H1 (cell line): Measurements from ENCODE around the gene RAET1E. TPM values are rescaled to one million over a fixed set of nuclear protein-coding genes. Genes with fewer than 3 reads are reported as not detected.

ENCODE experiments used
- CTCF ChIA-PET: fragments of 300-600 bp; sonication (Branson Sonifier 250); formaldehyde crosslinking; loops from one replicate; lab custom pipeline; 2021; ENCODE audit not compliant: partially characterized antibody; lab: Charles Lee
- POLR2A ChIA-PET: fragments of 300-600 bp; sonication (Branson Sonifier 250); formaldehyde crosslinking; loops from one replicate; lab custom pipeline; 2021; ENCODE audit warnings: inconsistent platforms; ENCODE audit not compliant: partially characterized antibody; lab: Charles Lee
- DNase-seq, 2 experiments: peaks; one replicate each; pipeline versions ENCODE4 v3.0.0 to v3.0.0-alpha.2; 2010 to 2022; ENCODE audit warnings: low spot score in 2 of 2, low read depth in 1 of 2, mixed read lengths in 1 of 2
- FAIRE-seq: peaks from 2 replicates; lab custom pipeline; 2011; peaks lifted over from hg19 to GRCh38; lab: Jason Lieb, UNC
- H2AFZ ChIP-seq: 2 replicates; pipeline ENCODE4 v1.8.1; 2012; ENCODE audit warnings: low read length, inconsistent platforms
- H2AK5ac ChIP-seq: 2 replicates; pipeline ENCODE4 v1.6.1; 2013; ENCODE audit warnings: low read depth, low read length
- H2BK120ac ChIP-seq: replicated peaks from 2 replicates; pipeline ENCODE3; 2013; ENCODE audit warnings: low read depth, low read length, inconsistent platforms
- H2BK12ac ChIP-seq: 2 replicates; pipeline ENCODE4 v1.6.1; 2013; ENCODE audit warnings: low read depth, low read length
- H2BK15ac ChIP-seq: 2 replicates; pipeline ENCODE4 v1.6.1; 2013; ENCODE audit warnings: low read length
- H2BK20ac ChIP-seq: 2 replicates; pipeline ENCODE4 v1.6.1; 2013; ENCODE audit warnings: low read length
- H2BK5ac ChIP-seq: 2 replicates; pipeline ENCODE4 v1.6.1; 2013; ENCODE audit warnings: low read depth, low read length
- H3K14ac ChIP-seq: 2 replicates; pipeline ENCODE4 v1.6.1; 2013; ENCODE audit warnings: inconsistent platforms; ENCODE audit not compliant: insufficient read length
- H3K18ac ChIP-seq: 2 replicates; pipeline ENCODE4 v1.6.1; 2013; ENCODE audit warnings: low read length; ENCODE audit errors: extremely low read depth
- H3K23ac ChIP-seq: 2 replicates; pipeline ENCODE4 v1.6.1; 2013; ENCODE audit warnings: inconsistent platforms; ENCODE audit not compliant: insufficient read length
- H3K23me2 ChIP-seq: 2 replicates; pipeline ENCODE4 v1.6.1; 2013; ENCODE audit warnings: low read depth, low read length
- H3K27ac ChIP-seq: 2 replicates; pipeline ENCODE4 v1.6.1; 2011; ENCODE audit warnings: low read depth, low read length, inconsistent platforms
- H3K27me3 ChIP-seq, 4 experiments: replicated peaks in 1 of 4; 1 replicate in 1 of 4; 2 replicates in 3 of 4; pipeline versions ENCODE4 v1.6.1 to v1.8.1; 2011 to 2013; ENCODE audit warnings: low read length in 3 of 4, mild to moderate bottlenecking in 3 of 4, inconsistent platforms in 2 of 4, mixed read lengths in 2 of 4, moderate library complexity in 1 of 4; ENCODE audit not compliant: control insufficient read depth in 3 of 4, insufficient read depth in 3 of 4; ENCODE audit errors: extremely low read depth in 1 of 4
- H3K36me3 ChIP-seq, 4 experiments: 2 replicates each; pipeline versions ENCODE4 v1.6.1 to v1.8.1; 2011 to 2013; ENCODE audit warnings: mild to moderate bottlenecking in 4 of 4, low read length in 3 of 4, moderate library complexity in 2 of 4, control low read depth in 1 of 4, inconsistent platforms in 1 of 4; ENCODE audit not compliant: insufficient read depth in 4 of 4, control insufficient read depth in 2 of 4
- H3K4ac ChIP-seq: replicated peaks from 2 replicates; pipeline ENCODE3; 2013; ENCODE audit warnings: low read length, low read depth, mixed read lengths, inconsistent platforms; ENCODE audit not compliant: insufficient read length
- H3K4me1 ChIP-seq, 4 experiments: replicated peaks in 1 of 4; 1 replicate in 1 of 4; 2 replicates in 3 of 4; pipeline versions ENCODE4 v1.6.1 to v1.8.1; 2011 to 2013; ENCODE audit warnings: low read length in 3 of 4, inconsistent platforms in 2 of 4, mixed read lengths in 1 of 4; ENCODE audit not compliant: insufficient read depth in 4 of 4, control insufficient read depth in 3 of 4
- H3K4me2 ChIP-seq, 2 experiments: 2 replicates each; pipeline versions ENCODE4 v1.6.1 to v1.8.1; 2011 to 2013; ENCODE audit warnings: low read depth in 2 of 2, low read length in 2 of 2, control low read depth in 1 of 2, inconsistent platforms in 1 of 2, mild to moderate bottlenecking in 1 of 2; ENCODE audit not compliant: insufficient read depth in 1 of 2
- H3K4me3 ChIP-seq, 4 experiments: fragments of 200-600, 300-600 bp in 1 of 4; sonication (generic), shearing (Covaris generic), sonication (Bioruptor Twin) in 1 of 4; 2 replicates each; pipeline versions ENCODE4 v1.5.1 to v1.8.1; 2011 to 2016; ENCODE audit warnings: low read length in 4 of 4, low read depth in 3 of 4, control low read depth in 2 of 4, inconsistent platforms in 2 of 4, mild to moderate bottlenecking in 2 of 4, mixed read lengths in 1 of 4, moderate library complexity in 1 of 4; ENCODE audit not compliant: insufficient read depth in 2 of 4; ENCODE audit errors: extremely low read depth in 1 of 4
- H3K56ac ChIP-seq: replicated peaks from 2 replicates; pipeline ENCODE3; 2013; ENCODE audit warnings: low read depth, mild to moderate bottlenecking, mixed read lengths, low read length, inconsistent platforms; ENCODE audit not compliant: insufficient read length
- H3K79me1 ChIP-seq: 2 replicates; pipeline ENCODE4 v1.6.1; 2013; ENCODE audit warnings: low read depth, low read length, control low read depth
- H3K79me2 ChIP-seq, 2 experiments: 2 replicates each; pipeline versions ENCODE4 v1.6.1 to v1.8.1; 2012 to 2013; ENCODE audit warnings: low read length in 2 of 2, mild to moderate bottlenecking in 2 of 2, inconsistent platforms in 1 of 2; ENCODE audit not compliant: insufficient read depth in 2 of 2, control insufficient read depth in 1 of 2
- H3K9ac ChIP-seq, 4 experiments: replicated peaks in 1 of 4; 1 replicate in 1 of 4; 2 replicates in 3 of 4; pipeline versions ENCODE4 v1.6.1 to v1.8.1; 2011 to 2013; ENCODE audit warnings: low read depth in 3 of 4, low read length in 3 of 4, control low read depth in 2 of 4, mild to moderate bottlenecking in 2 of 4, moderate library complexity in 2 of 4, inconsistent platforms in 1 of 4; ENCODE audit errors: extremely low read depth in 1 of 4
- H3K9me3 ChIP-seq, 2 experiments: 2 replicates each; pipeline versions ENCODE4 v1.6.1 to v1.8.1; 2012 to 2013; ENCODE audit warnings: mild to moderate bottlenecking in 2 of 2, moderate library complexity in 2 of 2, control low read depth in 1 of 2, inconsistent platforms in 1 of 2, low read depth in 1 of 2, low read length in 1 of 2, mixed read lengths in 1 of 2; ENCODE audit not compliant: insufficient read depth in 2 of 2
- H4K20me1 ChIP-seq, 2 experiments: replicated peaks in 1 of 2; 2 replicates each; pipeline versions ENCODE3 to v1.8.1; 2011 to 2013; ENCODE audit warnings: inconsistent platforms in 2 of 2, low read length in 2 of 2, mild to moderate bottlenecking in 1 of 2; ENCODE audit not compliant: insufficient read depth in 2 of 2, control insufficient read depth in 1 of 2
- H4K5ac ChIP-seq: 2 replicates; pipeline ENCODE4 v1.6.1; 2013; ENCODE audit warnings: low read length, low read depth, mixed read lengths, inconsistent platforms; ENCODE audit not compliant: insufficient read length
- H4K8ac ChIP-seq: 2 replicates; pipeline ENCODE4 v1.8.0; 2013; ENCODE audit warnings: mild to moderate bottlenecking, moderate library complexity, low read length, inconsistent platforms; ENCODE audit not compliant: insufficient read depth; ENCODE audit errors: extremely low read depth
- H4K91ac ChIP-seq: replicated peaks from 2 replicates; pipeline ENCODE3; 2013; ENCODE audit warnings: low read length, mixed read lengths, inconsistent platforms; ENCODE audit not compliant: insufficient read length
- ATF3 ChIP-seq: IDR thresholded peaks from 2 replicates; pipeline ENCODE4 v1.6.1; 2011; ENCODE audit warnings: low read depth, mild to moderate bottlenecking, low read length; ENCODE audit not compliant: insufficient read depth
- BCL11A ChIP-seq, 2 experiments: IDR thresholded peaks; one replicate each; pipeline ENCODE4 v1.6.1; 2011; ENCODE audit warnings: low read depth in 2 of 2, low read length in 2 of 2, mild to moderate bottlenecking in 2 of 2
- CBX5 ChIP-seq: fragments of 300-800, 300-1000 bp; sonication (generic); IDR thresholded peaks from 2 replicates; pipeline ENCODE4 v1.7.1; 2016; ENCODE audit warnings: antibody characterized with exemption, low read length, low read depth
- FOSL1 ChIP-seq: IDR thresholded peaks from 2 replicates; pipeline ENCODE4 v1.6.1; 2011; ENCODE audit warnings: mild to moderate bottlenecking, low read depth, low read length, moderate library complexity; ENCODE audit not compliant: insufficient read depth
- GTF2F1 ChIP-seq: IDR thresholded peaks from 2 replicates; pipeline ENCODE4 v1.6.1; 2012; ENCODE audit warnings: low read depth, low read length, improper control_type of control experiment, borderline replicate concordance
- PHF8 ChIP-seq: fragments of 200-600 bp; sonication (generic); conservative IDR thresholded peaks from 2 replicates; pipeline ENCODE4 v1.7.1; 2012; ENCODE audit warnings: low read depth, mild to moderate bottlenecking, inconsistent platforms, low read length, moderate library complexity
- RAD21 ChIP-seq, 2 experiments: IDR thresholded peaks in 1 of 2; conservative IDR thresholded peaks in 1 of 2; 2 replicates each; pipeline ENCODE4 v1.6.1; 2011; ENCODE audit warnings: low read depth in 2 of 2, low read length in 2 of 2, improper control_type of control experiment in 1 of 2, inconsistent platforms in 1 of 2, mild to moderate bottlenecking in 1 of 2, moderate library complexity in 1 of 2
- RNF2 ChIP-seq: fragments of 200-900, 300-1000 bp; sonication (generic); IDR thresholded peaks from 2 replicates; pipeline ENCODE4 v1.7.1; 2016; ENCODE audit warnings: borderline replicate concordance, low read depth, mild to moderate bottlenecking, antibody characterized with exemption, low read length; ENCODE audit not compliant: poor library complexity, severe bottlenecking; ENCODE audit errors: missing control alignments
- SUZ12 ChIP-seq: fragments of 200-600 bp; sonication (generic); IDR thresholded peaks from 2 replicates; pipeline ENCODE4 v1.6.1; 2012; ENCODE audit warnings: mild to moderate bottlenecking, inconsistent platforms, low read length, moderate library complexity, mixed read lengths
- WGBS, 2 experiments: shearing (Covaris generic) in 1 of 2; methylation state at CpG; one replicate each; pipeline versions ENCODE4 v1.1.6 to v1.1.7; 2013 to 2015; ENCODE audit warnings: low lambda C conversion rate in 2 of 2, mixed read lengths in 2 of 2, inconsistent platforms in 1 of 2, low coverage in 1 of 2, missing lambda C conversion rate in 1 of 2; ENCODE audit not compliant: insufficient replicate concordance in 2 of 2, insufficient coverage in 1 of 2, insufficient read length in 1 of 2; ENCODE audit errors: extremely low coverage in 1 of 2, missing lambda C conversion rate in 1 of 2; 5-methylcytosine and 5-hydroxymethylcytosine counted together
- polyA plus RNA-seq, 7 experiments: library from polyadenylated mRNA; depleted of rRNA in 3 of 7; stranded (reverse) in 5 of 7; unstranded in 2 of 7; fragments of >200 nt in 5 of 7; fragments of 200-250 nt in 2 of 7; gene quantifications; 1 replicate in 5 of 7; 2 replicates in 1 of 7; 4 replicates in 1 of 7; pipeline versions ENCODE4 v1.2.1 to v1.2.3, GENCODE V29; 2011 to 2013; ENCODE audit warnings: missing spikeins in 2 of 7, mixed read lengths in 2 of 7
- total RNA-seq: library from RNA; stranded (reverse); fragmentation: NEBNext Ultra II Directional; extraction: Animal tissue kit (Norgen Biotek cat#: 25700); gene quantifications from 2 replicates; pipeline ENCODE4 v1.2.1, GENCODE V29; 2021
- TF ChIP-seq, protein P1 (sequence below): IDR thresholded peaks from 2 replicates; pipeline ENCODE4 v1.6.1; 2012; ENCODE audit warnings: low read length, inconsistent platforms

RAET1E gene
- total and polyA plus RNA-seq, 2 of the 8 experiments (the other 6 are each of a cell fraction or from before 2014, with no cell fraction given), result not detected

- H3K18ac ChIP-seq, result no peak overlapping the region
- no peak overlapping the region for H3K4me2 ChIP-seq
- no peak overlapping the region for H3K27ac ChIP-seq
- H2BK20ac ChIP-seq, result no peak overlapping the region
- H3K27me3 ChIP-seq, result no peaks in the 10 kb centered on the region
- no peak overlapping the region for H4K91ac ChIP-seq
- ChIA-PET CTCF (interaction anchor here (1.4 to 3.1 kb wide), 4 partner anchors 11 to 59 kb away, joined by 3 to 13 read pairs (median 9); no protein-coding TSS in a partner anchor), POLR2A (interaction anchor here (0.6 kb wide), 1 partner anchor 337 kb away, joined by 3 read pairs; no protein-coding TSS in a partner anchor)
- no peak overlapping the region for H4K5ac ChIP-seq
- no peak overlapping the region for H3K56ac ChIP-seq
- no peak overlapping the region for H4K8ac ChIP-seq
- H3K36me3 ChIP-seq, result no peaks in the 10 kb centered on the region
- H3K14ac ChIP-seq, result no peak overlapping the region
- H3K9me3 ChIP-seq, result no peaks in the 10 kb centered on the region
- no peak overlapping the region for H3K23ac ChIP-seq
- no peak overlapping the region for H2AFZ ChIP-seq
- no peaks in the 10 kb centered on the region for H3K79me2 ChIP-seq
- H3K4me1 ChIP-seq, result peaks cover 0 to 4% (median 0%) of the 10 kb centered on the region in 4 experiments; a peak in 2 of 7 replicates
- H2BK12ac ChIP-seq, result no peak overlapping the region
- H2AK5ac ChIP-seq, result no peak overlapping the region
- no peak for DNase-seq
- FAIRE-seq, result no peak
- no peaks in the 10 kb centered on the region for H4K20me1 ChIP-seq
- H2BK120ac ChIP-seq, result no peak overlapping the region
- H3K79me1 ChIP-seq, result no peaks in the 10 kb centered on the region
- no peak overlapping the region for H2BK15ac ChIP-seq
- no peaks in the 10 kb centered on the region for H3K23me2 ChIP-seq
- H2BK5ac ChIP-seq, result no peak overlapping the region
- no peak overlapping the region for H3K9ac ChIP-seq
- WGBS, 2 experiments, result 97% methylated on average over 6 of the region's 6 CpGs; no CpG with 5 or more reads in 1 of the 2 experiments
- H3K4me3 ChIP-seq, result no peak overlapping the region
- no peak overlapping the region for H3K4ac ChIP-seq
- TF ChIP-seq BCL11A (IDR thresholded peaks at IDR 0.05; ENCODE audit: low read depth in 2 of 2, low read length in 2 of 2) (no peak), PHF8 (no peak), CBX5 (no peak), SUZ12 (no peak), RNF2 (no peak), FOSL1 (no peak), ATF3 (no peak), GTF2F1 (no peak), RAD21 (IDR thresholded peaks at IDR 0.05 in 1 of 2, conservative IDR thresholded peaks at IDR 0.05 in 1 of 2; ENCODE audit: low read depth in 2 of 2, low read length in 2 of 2) (no peak)
- TF ChIP-seq, protein P1, sequence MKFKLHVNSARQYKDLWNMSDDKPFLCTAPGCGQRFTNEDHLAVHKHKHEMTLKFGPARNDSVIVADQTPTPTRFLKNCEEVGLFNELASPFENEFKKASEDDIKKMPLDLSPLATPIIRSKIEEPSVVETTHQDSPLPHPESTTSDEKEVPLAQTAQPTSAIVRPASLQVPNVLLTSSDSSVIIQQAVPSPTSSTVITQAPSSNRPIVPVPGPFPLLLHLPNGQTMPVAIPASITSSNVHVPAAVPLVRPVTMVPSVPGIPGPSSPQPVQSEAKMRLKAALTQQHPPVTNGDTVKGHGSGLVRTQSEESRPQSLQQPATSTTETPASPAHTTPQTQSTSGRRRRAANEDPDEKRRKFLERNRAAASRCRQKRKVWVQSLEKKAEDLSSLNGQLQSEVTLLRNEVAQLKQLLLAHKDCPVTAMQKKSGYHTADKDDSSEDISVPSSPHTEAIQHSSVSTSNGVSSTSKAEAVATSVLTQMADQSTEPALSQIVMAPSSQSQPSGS, result no peak
Measured at GRCh38 chr6:149899486-149899885, 1.6 kb upstream of the RAET1E start.
